Measurements from ENCODE around the gene TACC2.
"Not testable (repeated sequence)": the region's sequence is repeated elsewhere in the genome, so short reads cannot be mapped to it uniquely, and the experiment has no call there.

The TACC2 gene

DNA sequence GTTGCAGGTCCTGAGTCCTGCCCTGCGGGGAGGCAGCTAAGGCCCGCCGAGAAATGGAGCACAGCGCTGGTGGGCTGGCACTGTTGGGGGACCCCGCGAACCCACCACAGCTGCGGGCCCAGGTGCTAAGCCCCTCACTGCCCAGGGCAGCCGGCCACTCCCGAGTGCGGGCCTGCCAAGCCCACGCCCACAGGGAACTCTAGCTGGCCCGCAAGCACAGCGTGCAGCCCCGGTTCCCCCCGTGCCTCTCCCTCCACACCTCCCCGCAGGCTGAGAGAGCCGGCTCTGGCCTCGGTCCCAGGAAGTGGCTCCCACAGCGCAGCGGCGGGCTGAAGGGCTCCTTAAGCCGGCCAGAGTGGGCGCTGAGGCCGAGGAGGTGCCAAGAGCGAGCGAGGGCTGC is 10.5 kb upstream of the TACC2 start:
- DNase-seq (ENCODE audit: low read depth) = no peak

GRCh38 chr10:121981346-121981745 is 7.6 kb upstream of the TACC2 start:
- no peak for DNase-seq (ENCODE audit: low read depth)

DNA sequence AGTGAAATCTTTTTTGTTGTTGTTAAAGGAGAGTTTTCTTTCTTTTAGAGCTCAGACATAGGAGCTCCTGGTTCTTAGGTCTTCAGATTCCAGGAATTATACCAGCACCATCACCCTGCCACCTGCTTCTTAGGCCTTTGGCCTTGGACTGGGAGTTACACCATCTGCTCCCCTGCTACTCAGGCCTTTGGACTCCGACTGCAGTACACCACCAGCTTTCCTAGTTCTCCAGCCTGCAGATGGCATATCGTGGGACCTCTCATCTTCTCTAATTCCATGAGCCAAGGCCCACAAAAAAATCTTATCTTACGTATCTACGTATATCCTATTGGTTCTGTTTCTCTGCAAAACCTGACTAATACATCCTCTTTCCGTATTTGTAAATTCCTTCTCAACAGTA is 5.1 kb upstream of the TACC2 start:
- DNase-seq (ENCODE audit: low read depth) = no peak

- DNase-seq (ENCODE audit: low read depth) = no peak
Measured at GRCh38 chr10:121984463-121984862, 4.5 kb upstream of the TACC2 start.

DNA sequence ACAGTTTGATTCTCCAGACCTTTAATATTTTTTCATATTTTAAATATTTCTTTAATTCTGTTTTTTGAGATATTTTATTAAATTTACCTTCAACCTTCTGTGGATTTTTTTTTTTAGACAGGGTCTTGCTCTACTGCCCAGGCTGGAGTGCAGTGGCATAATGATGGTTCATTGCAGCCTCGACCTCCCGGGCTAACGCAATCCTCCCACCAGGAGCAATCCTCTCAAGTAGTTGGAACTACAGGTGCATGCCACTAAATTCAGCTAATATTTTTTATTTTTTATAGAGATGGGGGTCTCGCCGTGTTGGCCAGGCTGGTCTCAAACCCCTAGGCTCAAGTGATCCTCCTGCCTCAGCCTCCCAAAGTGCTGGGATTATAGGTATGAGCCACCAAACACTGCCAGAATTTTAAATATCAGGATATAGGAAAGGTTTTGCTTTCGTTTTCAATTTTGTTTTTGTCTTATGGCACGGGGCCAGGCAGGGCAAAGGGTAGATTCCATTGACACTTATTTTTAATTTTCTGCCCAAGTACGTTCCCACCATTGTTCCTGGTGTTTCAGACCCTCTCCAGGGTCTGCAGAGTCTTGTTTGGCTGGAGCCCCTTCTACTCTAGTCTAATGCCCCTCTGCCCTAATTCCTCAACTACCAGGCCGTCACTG is 1.2 kb downstream of the TACC2 start:
- DNase-seq (ENCODE audit: low read depth) = no peak

- DNase-seq (ENCODE audit: low read depth) = not testable (repeated sequence)
Measured at GRCh38 chr10:121991727-121992126, 2.8 kb downstream of the TACC2 start.

GRCh38 chr10:121994429-121994941 is 5.5 kb downstream of the TACC2 start:
- no peak for DNase-seq (ENCODE audit: low read depth)

DNA sequence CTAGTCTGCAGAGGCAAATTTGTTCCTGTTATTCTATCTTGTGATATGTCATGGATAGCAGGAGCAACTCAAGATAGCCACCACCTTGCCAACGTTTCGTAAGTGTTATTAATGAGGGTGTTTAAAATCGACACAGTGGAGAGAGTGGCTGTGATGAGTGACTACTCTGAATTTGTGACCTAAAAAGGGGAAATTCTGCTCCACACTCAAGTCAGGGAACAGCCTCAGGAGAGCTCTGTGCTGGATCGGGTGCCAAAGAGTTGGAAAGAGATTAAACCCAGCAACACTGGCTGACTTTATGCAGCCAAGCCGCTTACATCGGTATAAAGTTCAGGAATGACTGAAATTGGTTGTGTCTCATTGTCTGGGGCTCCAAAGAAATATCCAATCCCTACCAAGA is 9.5 kb downstream of the TACC2 start:
- DNase-seq (ENCODE audit: low read depth) = no peak

GRCh38 chr10:121999301-121999700 is 10.3 kb downstream of the TACC2 start:
- DNase-seq (ENCODE audit: low read depth) = no peak

- DNase-seq (ENCODE audit: low read depth) = no peak
Measured at GRCh38 chr10:122001698-122002097, 12.7 kb downstream of the TACC2 start.

- DNase-seq (ENCODE audit: low read depth) = no peak
Measured at GRCh38 chr10:122007415-122007814, 18.5 kb downstream of the TACC2 start.

DNA sequence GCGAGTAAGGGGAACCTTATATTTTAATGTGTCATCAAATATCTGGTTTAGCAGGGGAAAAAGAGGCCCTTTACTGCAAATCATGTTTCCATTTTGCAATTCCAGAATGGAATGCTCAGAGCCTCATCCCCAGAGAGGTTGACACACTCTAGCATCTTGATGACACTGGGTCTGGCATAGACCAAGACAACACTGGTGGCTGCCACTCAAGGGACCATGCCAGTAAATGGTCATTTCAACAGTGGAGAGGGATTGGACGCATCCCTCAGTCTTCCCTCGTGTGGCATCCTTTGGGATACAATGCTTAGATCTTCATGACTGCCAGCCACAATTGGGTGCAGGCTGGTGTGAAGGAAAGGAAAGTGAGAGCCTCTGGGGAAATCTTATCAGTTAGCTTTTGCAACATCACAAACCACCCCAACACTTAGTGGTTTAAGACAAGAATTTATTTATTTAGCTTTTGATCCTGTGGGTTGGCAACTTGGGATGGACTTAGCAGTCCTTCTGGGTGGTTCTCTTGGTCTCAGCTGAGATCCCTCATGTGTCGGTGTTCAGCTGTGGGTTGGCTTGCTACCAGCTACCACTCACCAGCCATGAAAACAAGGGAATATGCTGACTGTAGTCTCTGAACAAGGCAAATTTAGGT is 21.6 kb downstream of the TACC2 start:
- DNase-seq (ENCODE audit: low read depth) = no peak

- DNase-seq (ENCODE audit: low read depth) = no peak
Measured at GRCh38 chr10:122012731-122013130, 23.8 kb downstream of the TACC2 start.

DNA sequence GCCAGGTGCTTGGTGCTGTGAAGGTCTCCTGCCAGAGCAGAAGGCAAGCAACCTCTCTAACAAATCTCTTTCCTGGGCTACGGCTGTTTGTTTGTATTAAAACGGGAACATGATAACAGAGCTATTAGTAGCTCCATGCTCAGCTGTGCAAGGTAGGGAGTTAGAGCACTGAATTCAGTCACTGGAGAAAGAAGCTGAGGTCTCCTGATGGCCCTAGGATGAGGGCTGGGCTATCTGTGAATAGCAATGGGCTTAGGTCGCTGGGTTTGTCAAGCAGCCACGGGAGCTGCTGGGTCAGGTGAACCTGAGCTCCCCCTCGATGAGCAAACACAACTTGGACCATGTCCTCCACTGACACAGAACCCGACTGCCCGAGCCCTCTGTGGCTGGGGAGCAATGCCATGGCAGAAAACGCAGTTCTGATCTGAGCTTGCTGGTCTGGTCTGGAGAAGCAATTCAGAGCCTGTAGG is 24.4 kb downstream of the TACC2 start:
- DNase-seq (ENCODE audit: low read depth) = no peak

DNA sequence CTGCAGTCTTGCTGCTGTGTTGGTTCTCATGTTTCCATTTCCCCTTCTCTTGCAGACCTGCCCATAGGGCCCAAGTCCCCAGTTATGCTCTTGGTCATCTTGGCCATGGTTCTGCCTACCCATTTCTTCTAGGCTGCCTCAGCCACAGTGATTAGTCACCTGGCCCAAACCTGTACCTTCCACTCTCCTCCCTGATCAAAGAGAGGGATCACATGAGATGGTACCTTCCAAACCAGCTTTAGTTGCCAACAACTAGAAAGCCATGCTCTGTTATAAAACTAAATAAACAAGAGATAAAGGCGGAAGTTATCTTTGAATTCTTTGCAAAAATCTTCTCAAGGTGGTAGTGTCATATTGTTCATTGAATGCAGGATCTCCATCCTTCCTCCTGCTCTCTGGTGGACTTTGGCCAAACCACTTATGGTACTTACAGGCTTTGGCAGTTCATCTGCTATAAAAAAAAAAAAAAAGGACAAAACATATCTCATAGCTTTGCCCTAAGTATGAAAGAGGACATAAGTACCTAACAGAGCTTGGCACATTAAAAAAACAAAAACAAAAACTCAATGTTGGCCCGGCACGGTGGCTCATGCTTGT is 25.8 kb downstream of the TACC2 start:
- DNase-seq (ENCODE audit: low read depth) = no peak

DNA sequence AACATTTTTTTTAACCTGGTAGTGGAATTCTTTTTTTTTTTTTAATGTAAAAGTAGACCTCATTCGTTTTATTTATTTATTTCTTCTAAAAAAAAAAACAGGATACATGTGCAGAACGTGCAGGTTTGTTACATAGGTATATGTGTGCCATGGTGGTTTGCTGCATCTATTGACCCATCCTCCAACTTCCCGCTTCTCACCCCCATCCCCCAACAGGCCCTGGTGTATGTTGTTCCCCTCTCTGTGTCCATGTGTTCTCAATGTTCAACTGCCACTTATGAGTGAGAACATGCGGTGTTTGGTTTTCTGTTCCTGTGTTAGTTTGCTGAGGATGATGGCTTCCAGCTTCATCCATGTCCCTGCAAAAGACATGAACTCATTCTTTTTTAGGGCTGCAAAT is 29.0 kb downstream of the TACC2 start:
- not testable (repeated sequence) for DNase-seq (ENCODE audit: low read depth)

- DNase-seq (ENCODE audit: low read depth) = no peak
Measured at GRCh38 chr10:122018491-122018890, 29.5 kb downstream of the TACC2 start.

DNA sequence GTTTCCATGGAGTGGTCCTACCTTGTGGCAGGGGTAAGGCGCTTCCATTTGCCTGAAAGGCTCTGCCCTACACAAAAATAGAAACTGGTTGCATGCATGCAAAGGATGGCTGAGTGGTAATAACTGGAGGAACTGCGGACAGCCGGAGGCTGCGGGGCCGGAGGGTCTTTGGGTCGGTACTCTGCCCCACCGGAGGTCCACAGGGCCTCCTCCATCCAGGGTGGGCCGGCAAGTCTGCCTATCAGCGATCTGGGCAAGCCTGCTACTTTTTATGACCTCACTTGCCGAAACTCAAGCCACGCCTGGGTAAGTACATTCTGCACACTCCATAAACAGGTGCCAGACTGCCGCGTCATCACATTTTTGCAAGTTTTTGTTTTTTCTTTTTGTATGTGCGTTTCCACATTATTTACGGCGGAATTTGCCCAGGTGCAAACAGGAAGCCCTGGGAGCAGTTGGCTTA is 30.0 kb downstream of the TACC2 start:
- no peak for DNase-seq (ENCODE audit: low read depth)

GRCh38 chr10:122019414-122019975 is 30.5 kb downstream of the TACC2 start:
- no peak for DNase-seq (ENCODE audit: low read depth)

DNA sequence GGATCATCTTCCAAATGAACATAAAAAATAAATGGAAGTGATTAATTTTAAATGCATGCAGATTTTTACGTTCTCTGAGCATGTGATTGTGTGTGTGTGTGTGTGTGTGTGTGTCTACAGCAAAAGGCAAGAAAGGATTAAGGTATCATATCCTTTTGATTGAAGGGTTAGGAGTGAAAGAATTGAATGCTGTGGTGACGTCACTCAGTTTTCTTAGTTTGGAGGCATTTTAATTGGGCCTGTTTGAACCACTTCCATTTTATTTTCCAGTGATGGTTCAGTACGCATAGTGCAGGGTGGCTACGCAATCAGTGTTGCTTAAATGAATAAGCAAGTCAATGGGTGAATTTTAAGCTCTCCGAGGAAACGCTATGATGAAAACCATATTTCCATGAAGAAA is 31.3 kb downstream of the TACC2 start:
- no peak for DNase-seq (ENCODE audit: low read depth)

DNA sequence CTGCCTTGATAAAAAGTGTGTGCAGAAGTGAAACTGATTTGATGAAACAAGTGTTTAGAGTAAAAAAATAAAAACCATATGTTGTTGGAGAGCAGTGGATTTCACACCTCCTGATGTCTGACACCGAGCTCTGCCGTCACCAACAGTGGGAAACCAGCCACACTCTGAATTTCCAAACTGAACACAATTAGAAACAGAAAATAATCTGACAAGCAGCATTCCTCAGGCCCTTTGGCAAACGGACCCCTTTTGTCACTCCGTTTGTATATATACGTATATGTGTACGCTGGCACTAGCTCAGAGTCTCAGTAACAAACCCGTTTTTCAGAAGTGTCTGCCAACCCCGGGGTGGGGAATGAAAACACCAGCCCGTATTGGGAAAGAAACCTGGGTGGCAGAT is 32.4 kb downstream of the TACC2 start:
- no peak for DNase-seq (ENCODE audit: low read depth)

GRCh38 chr10:122021828-122022227 is 32.9 kb downstream of the TACC2 start:
- no peak for DNase-seq (ENCODE audit: low read depth)

DNA sequence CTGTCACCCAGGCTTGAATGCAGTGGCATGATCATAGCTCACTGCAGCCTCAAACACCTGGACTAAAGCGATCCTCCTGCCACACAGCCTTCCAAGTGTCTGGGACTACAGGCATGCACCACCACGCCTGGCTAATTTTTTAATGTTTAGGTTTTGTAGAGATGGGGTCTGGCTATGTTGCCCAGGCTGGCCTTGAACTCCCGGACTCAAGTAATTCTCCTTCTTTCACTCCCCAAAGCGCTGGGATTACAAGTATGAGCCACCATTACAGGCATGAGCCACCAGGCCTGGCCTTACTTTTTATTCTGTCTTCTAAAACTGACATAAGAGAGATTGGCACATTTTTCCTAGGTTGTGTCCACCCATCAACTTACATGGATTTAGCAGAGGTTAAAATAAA is 33.3 kb downstream of the TACC2 start:
- no peak for DNase-seq (ENCODE audit: low read depth)
